ENCODE data around the gene IRF2BP2.
"Not testable (repeated sequence)": the region's sequence is repeated elsewhere in the genome, so short reads cannot be mapped to it uniquely, and the experiment has no call there.

IRF2BP2 gene

GRCh38 chr1:234601301-234602017 lies 8.5 kb downstream of the IRF2BP2 start:
- no peak for DNase-seq (ENCODE audit: low read depth, low spot score)

- no peak for DNase-seq (ENCODE audit: low read depth, low spot score)
Measured at GRCh38 chr1:234600418-234601281, 9.3 kb downstream of the IRF2BP2 start.

- DNase-seq (ENCODE audit: low read depth, low spot score), result no peak
Measured at GRCh38 chr1:234599617-234600417, 10.2 kb downstream of the IRF2BP2 start.

- no peak for DNase-seq (ENCODE audit: low read depth, low spot score)
Measured at GRCh38 chr1:234598974-234599616, 10.9 kb downstream of the IRF2BP2 start.

GRCh38 chr1:234597894-234598293 lies 12.1 kb downstream of the IRF2BP2 start:
- DNase-seq (ENCODE audit: low read depth, low spot score), result no peak

GRCh38 chr1:234595899-234596298 lies 14.1 kb downstream of the IRF2BP2 start:
- DNase-seq (ENCODE audit: low read depth, low spot score), result no peak

- DNase-seq (ENCODE audit: low read depth, low spot score), result not testable (repeated sequence)
Measured at GRCh38 chr1:234594575-234594974, 15.4 kb downstream of the IRF2BP2 start.

GRCh38 chr1:234593771-234594504 lies 16.0 kb downstream of the IRF2BP2 start:
- no peak for DNase-seq (ENCODE audit: low read depth, low spot score)

- DNase-seq (ENCODE audit: low read depth, low spot score), result no peak
Measured at GRCh38 chr1:234593109-234593508, 16.9 kb downstream of the IRF2BP2 start.

- no peak for DNase-seq (ENCODE audit: low read depth, low spot score)
Measured at GRCh38 chr1:234592240-234592639, 17.7 kb downstream of the IRF2BP2 start.

GRCh38 chr1:234591131-234591530 lies 18.8 kb downstream of the IRF2BP2 start:
- no peak for DNase-seq (ENCODE audit: low read depth, low spot score)

GRCh38 chr1:234589854-234590620 lies 19.9 kb downstream of the IRF2BP2 start:
- DNase-seq (ENCODE audit: low read depth, low spot score), result no peak

- DNase-seq (ENCODE audit: low read depth, low spot score), result no peak
Measured at GRCh38 chr1:234589064-234589800, 20.7 kb downstream of the IRF2BP2 start.

- no peak for DNase-seq (ENCODE audit: low read depth, low spot score)
Measured at GRCh38 chr1:234588386-234588785, 21.6 kb downstream of the IRF2BP2 start.

- no peak for DNase-seq (ENCODE audit: low read depth, low spot score)
Measured at GRCh38 chr1:234586892-234587485, 23.0 kb downstream of the IRF2BP2 start.

GRCh38 chr1:234586304-234586703 lies 23.7 kb downstream of the IRF2BP2 start:
- DNase-seq (ENCODE audit: low read depth, low spot score), result no peak

GRCh38 chr1:234585330-234586055 lies 24.5 kb downstream of the IRF2BP2 start:
- DNase-seq (ENCODE audit: low read depth, low spot score), result no peak

- DNase-seq (ENCODE audit: low read depth, low spot score), result no peak
Measured at GRCh38 chr1:234584926-234585325, 25.1 kb downstream of the IRF2BP2 start.

Data from brain pericyte (primary cell).